Hepatocyte (in vitro differentiated cells): Measurements from ENCODE around the gene EFCAB7. TPM values are rescaled to one million over a fixed set of nuclear protein-coding genes. Genes with fewer than 3 reads are reported as not detected.

ENCODE experiments used
- DNase-seq: peaks from one replicate; pipeline ENCODE4 v3.0.0-alpha.2; 2016; ENCODE audit warnings: low spot score
- H2AFZ ChIP-seq: fragments of 200-600 bp; sonication (generic); 2 replicates; pipeline ENCODE4 v1.6.0; 2016; ENCODE audit warnings: antibody characterized with exemption, mild to moderate bottlenecking
- H3K27ac ChIP-seq: fragments of 200-600 bp; sonication (generic); 2 replicates; pipeline ENCODE4 v1.5.1; 2016; ENCODE audit warnings: mild to moderate bottlenecking
- H3K27me3 ChIP-seq: fragments of 200-600 bp; sonication (generic); 2 replicates; pipeline ENCODE4 v1.6.1; 2016
- H3K36me3 ChIP-seq: fragments of 200-600 bp; sonication (generic); replicated peaks from 2 replicates; pipeline ENCODE4 v1.5.1; 2016; ENCODE audit warnings: low read depth; ENCODE audit not compliant: insufficient read depth
- H3K4me1 ChIP-seq: fragments of 200-600 bp; sonication (generic); 2 replicates; pipeline ENCODE4 v1.5.1; 2016; ENCODE audit warnings: mild to moderate bottlenecking, moderate library complexity; ENCODE audit not compliant: insufficient read depth
- H3K4me2 ChIP-seq: fragments of 200-600 bp; sonication (generic); 2 replicates; pipeline ENCODE4 v1.6.0; 2016
- H3K4me3 ChIP-seq: fragments of 200-600 bp; sonication (generic); 2 replicates; pipeline ENCODE4 v1.5.1; 2016; ENCODE audit warnings: mild to moderate bottlenecking
- H3K79me2 ChIP-seq: fragments of 200-600 bp; sonication (generic); 2 replicates; pipeline ENCODE4 v1.6.0; 2017; ENCODE audit warnings: mild to moderate bottlenecking
- H3K9me2 ChIP-seq: fragments of 200-600 bp; sonication (generic); replicated peaks from 2 replicates; pipeline ENCODE4 v1.6.0; 2017; ENCODE audit warnings: mild to moderate bottlenecking; ENCODE audit not compliant: insufficient read depth
- H3K9me3 ChIP-seq: fragments of 200-600 bp; sonication (generic); 2 replicates; pipeline ENCODE4 v1.5.1; 2016; ENCODE audit warnings: low read depth, mild to moderate bottlenecking
- H4K20me1 ChIP-seq: fragments of 200-600 bp; sonication (generic); 2 replicates; pipeline ENCODE4 v1.6.0; 2016; ENCODE audit warnings: mild to moderate bottlenecking; ENCODE audit not compliant: insufficient read depth, poor library complexity, severe bottlenecking
- EZH2 ChIP-seq: fragments of 200-600 bp; sonication (generic); IDR thresholded peaks from 2 replicates; pipeline ENCODE4 v1.6.1; 2016; ENCODE audit warnings: antibody characterized with exemption, mild to moderate bottlenecking, borderline replicate concordance
- EZH2phosphoT487 ChIP-seq: fragments of 200-600 bp; sonication (generic); IDR thresholded peaks from one replicate; pipeline ENCODE4 v1.6.1; 2018; ENCODE audit warnings: antibody characterized with exemption, mild to moderate bottlenecking, low read depth, moderate library complexity; ENCODE audit not compliant: unreplicated experiment, severe bottlenecking
- WGBS: methylation state at CpG from one replicate; pipeline ENCODE4 v1.1.6; 2016; ENCODE audit warnings: low lambda C conversion rate; ENCODE audit errors: missing lambda C conversion rate; 5-methylcytosine and 5-hydroxymethylcytosine counted together
- polyA plus RNA-seq: library from polyadenylated mRNA; unstranded; fragments of >200 nt; fragmentation: Nextera tagmentation; extraction: Ambion mirVana; gene quantifications from 2 replicates; pipeline ENCODE4 v1.2.1, GENCODE V29; 2016
- total RNA-seq: library from RNA; depleted of rRNA; stranded (reverse); fragments of >200 nt; gene quantifications from 2 replicates; pipeline ENCODE4 v1.2.3, GENCODE V29; 2014
- TF ChIP-seq, protein P1 (sequence below): fragments of 200-600 bp; sonication (generic); IDR thresholded peaks from 2 replicates; pipeline ENCODE4 v1.5.1; 2016; ENCODE audit warnings: antibody characterized with exemption, mild to moderate bottlenecking; ENCODE audit not compliant: poor library complexity

The EFCAB7 gene
- total and polyA plus RNA-seq, 2 experiments from 2014 or later = 4.3 to 7.9 TPM

GRCh38 chr1:63498106-63498505 is 25.2 kb upstream of the EFCAB7 start:
- WGBS = 38% methylated on average over 1 of the region's 1 CpG

GRCh38 chr1:63501256-63501655 is 22.1 kb upstream of the EFCAB7 start:
- H3K79me2 ChIP-seq = no peaks in the 10 kb centered on the region
- H3K4me2 ChIP-seq = no peak overlapping the region
- no peaks in the 10 kb centered on the region for H3K36me3 ChIP-seq
- WGBS = 94% methylated on average over 3 of the region's 3 CpGs
- H3K27ac ChIP-seq = no peak overlapping the region
- no peaks in the 10 kb centered on the region for H3K27me3 ChIP-seq
- H3K9me3 ChIP-seq = no peaks in the 10 kb centered on the region
- DNase-seq = no peak
- no peaks in the 10 kb centered on the region for H4K20me1 ChIP-seq
- H3K4me1 ChIP-seq = no peaks in the 10 kb centered on the region
- no peaks in the 10 kb centered on the region for H3K9me2 ChIP-seq
- TF ChIP-seq EZH2phosphoT487 (no peak), EZH2 (no peak)
- TF ChIP-seq, protein P1, sequence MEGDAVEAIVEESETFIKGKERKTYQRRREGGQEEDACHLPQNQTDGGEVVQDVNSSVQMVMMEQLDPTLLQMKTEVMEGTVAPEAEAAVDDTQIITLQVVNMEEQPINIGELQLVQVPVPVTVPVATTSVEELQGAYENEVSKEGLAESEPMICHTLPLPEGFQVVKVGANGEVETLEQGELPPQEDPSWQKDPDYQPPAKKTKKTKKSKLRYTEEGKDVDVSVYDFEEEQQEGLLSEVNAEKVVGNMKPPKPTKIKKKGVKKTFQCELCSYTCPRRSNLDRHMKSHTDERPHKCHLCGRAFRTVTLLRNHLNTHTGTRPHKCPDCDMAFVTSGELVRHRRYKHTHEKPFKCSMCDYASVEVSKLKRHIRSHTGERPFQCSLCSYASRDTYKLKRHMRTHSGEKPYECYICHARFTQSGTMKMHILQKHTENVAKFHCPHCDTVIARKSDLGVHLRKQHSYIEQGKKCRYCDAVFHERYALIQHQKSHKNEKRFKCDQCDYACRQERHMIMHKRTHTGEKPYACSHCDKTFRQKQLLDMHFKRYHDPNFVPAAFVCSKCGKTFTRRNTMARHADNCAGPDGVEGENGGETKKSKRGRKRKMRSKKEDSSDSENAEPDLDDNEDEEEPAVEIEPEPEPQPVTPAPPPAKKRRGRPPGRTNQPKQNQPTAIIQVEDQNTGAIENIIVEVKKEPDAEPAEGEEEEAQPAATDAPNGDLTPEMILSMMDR = no peak
- H3K4me3 ChIP-seq = no peak overlapping the region
- no peak overlapping the region for H2AFZ ChIP-seq

More at GRCh38 chr1:63498106-63498505, 25.2 kb upstream of the EFCAB7 start:
- no peak for DNase-seq
- H2AFZ ChIP-seq = no peak overlapping the region
- H3K4me2 ChIP-seq = no peak overlapping the region
- H3K27me3 ChIP-seq = no peaks in the 10 kb centered on the region
- H3K36me3 ChIP-seq = no peaks in the 10 kb centered on the region
- no peak overlapping the region for H3K27ac ChIP-seq
- no peaks in the 10 kb centered on the region for H3K9me2 ChIP-seq
- no peak overlapping the region for H3K4me3 ChIP-seq
- no peaks in the 10 kb centered on the region for H4K20me1 ChIP-seq
- TF ChIP-seq EZH2phosphoT487 (no peak), EZH2 (no peak)
- TF ChIP-seq, protein P1 = no peak
- no peaks in the 10 kb centered on the region for H3K79me2 ChIP-seq
- H3K9me3 ChIP-seq = no peaks in the 10 kb centered on the region
- H3K4me1 ChIP-seq = no peaks in the 10 kb centered on the region

- TF ChIP-seq EZH2 (no peak), EZH2phosphoT487 (no peak)
- TF ChIP-seq, protein P1 = no peak
- H2AFZ ChIP-seq = no peak overlapping the region
- no peaks in the 10 kb centered on the region for H3K27me3 ChIP-seq
- no peaks in the 10 kb centered on the region for H3K9me2 ChIP-seq
- H3K9me3 ChIP-seq = no peaks in the 10 kb centered on the region
- H3K36me3 ChIP-seq = no peaks in the 10 kb centered on the region
- no peak overlapping the region for H3K4me3 ChIP-seq
- no peak overlapping the region for H3K4me2 ChIP-seq
- H4K20me1 ChIP-seq = no peaks in the 10 kb centered on the region
- H3K4me1 ChIP-seq = no peaks in the 10 kb centered on the region
- H3K27ac ChIP-seq = no peak overlapping the region
- no peaks in the 10 kb centered on the region for H3K79me2 ChIP-seq
- DNase-seq = no peak
Measured at GRCh38 chr1:63506782-63507181, 16.5 kb upstream of the EFCAB7 start.

GRCh38 chr1:63509718-63510117 is 13.6 kb upstream of the EFCAB7 start:
- Histone ChIP-seq H2AFZ (no peak overlapping the region), H4K20me1 (no peaks in the 10 kb centered on the region), H3K4me3 (no peak overlapping the region), H3K79me2 (no peaks in the 10 kb centered on the region), H3K27ac (no peak overlapping the region), H3K9me3 (peaks cover 7% of the 10 kb centered on the region), H3K36me3 (no peaks in the 10 kb centered on the region), H3K4me1 (no peaks in the 10 kb centered on the region), H3K9me2 (no peaks in the 10 kb centered on the region), H3K27me3 (no peaks in the 10 kb centered on the region), H3K4me2 (no peak overlapping the region)
- no peak for DNase-seq
- WGBS = 88% methylated on average over 10 of the region's 10 CpGs
- TF ChIP-seq EZH2 (no peak), EZH2phosphoT487 (no peak)
- TF ChIP-seq, protein P1 = no peak
